AG04450 (cell line): ENCODE measurements around the gene GPR176. TPM values are rescaled to one million over a fixed set of nuclear protein-coding genes. Genes with fewer than 3 reads are reported as not detected.

ENCODE experiments used
- CTCF ChIA-PET: fragments of 300-600, 350-600 bp; formaldehyde crosslinking; extraction: SDS; loops from one replicate; lab custom pipeline; 2022; ENCODE audit warnings: antibody characterized with exemption, inconsistent platforms; lab: Charles Lee
- POLR2A ChIA-PET: fragments of 350-600 bp; formaldehyde crosslinking; extraction: SDS; loops from one replicate; lab custom pipeline; 2021; ENCODE audit warnings: antibody characterized with exemption, inconsistent platforms; lab: Yijun Ruan, JAX
- DNase-seq: peaks from one replicate; pipeline ENCODE4 v3.0.0-alpha.2; 2011; ENCODE audit warnings: low read depth, low spot score
- H3K27ac ChIP-seq: one replicate; pipeline ENCODE4 v1.5.1; 2012; ENCODE audit warnings: low read depth, low read length, control low read depth
- H3K27me3 ChIP-seq: one replicate; pipeline ENCODE4 v1.6.0; 2012; ENCODE audit warnings: low read length; ENCODE audit not compliant: control insufficient read depth, insufficient read depth
- H3K4me3 ChIP-seq: 2 replicates; pipeline ENCODE4 v1.5.1; 2011; ENCODE audit warnings: mild to moderate bottlenecking, low read depth, low read length, control low read depth
- H3K9me3 ChIP-seq: 2 replicates; pipeline ENCODE4 v1.5.1; 2012; ENCODE audit warnings: low read length; ENCODE audit not compliant: control insufficient read depth, insufficient read depth
- CTCF ChIP-seq: IDR thresholded peaks from 2 replicates; pipeline ENCODE4 v1.5.1; 2011; ENCODE audit warnings: low read depth, low read length, control low read depth, inconsistent platforms
- polyA plus RNA-seq: library from polyadenylated mRNA; depleted of rRNA; stranded (reverse); fragments of >200 nt; gene quantifications from 2 replicates; pipeline ENCODE4 v1.2.3, GENCODE V29; 2011

GPR176 gene
- polyA plus RNA-seq, 1 experiment, result 83.9 TPM

GRCh38 chr15:39789736-39790135 lies 130.3 kb downstream of the GPR176 start:
- CTCF ChIA-PET, result interaction anchor here (0.8 to 1.8 kb wide), 3 partner anchors 104 to 315 kb away, joined by 3 to 5 read pairs (median 3); no protein-coding TSS in a partner anchor
- no peak for DNase-seq
- Histone ChIP-seq H3K4me3 (no peak overlapping the region), H3K9me3 (no peaks in the 10 kb centered on the region), H3K27ac (peak overlapping the region; percentile 33), H3K27me3 (no peaks in the 10 kb centered on the region)
- POLR2A ChIA-PET, result interaction anchor here (0.6 to 1.4 kb wide), 4 partner anchors 41 to 216 kb away, joined by 3 read pairs; no protein-coding TSS in a partner anchor
- TF ChIP-seq CTCF, result no peak

DNA sequence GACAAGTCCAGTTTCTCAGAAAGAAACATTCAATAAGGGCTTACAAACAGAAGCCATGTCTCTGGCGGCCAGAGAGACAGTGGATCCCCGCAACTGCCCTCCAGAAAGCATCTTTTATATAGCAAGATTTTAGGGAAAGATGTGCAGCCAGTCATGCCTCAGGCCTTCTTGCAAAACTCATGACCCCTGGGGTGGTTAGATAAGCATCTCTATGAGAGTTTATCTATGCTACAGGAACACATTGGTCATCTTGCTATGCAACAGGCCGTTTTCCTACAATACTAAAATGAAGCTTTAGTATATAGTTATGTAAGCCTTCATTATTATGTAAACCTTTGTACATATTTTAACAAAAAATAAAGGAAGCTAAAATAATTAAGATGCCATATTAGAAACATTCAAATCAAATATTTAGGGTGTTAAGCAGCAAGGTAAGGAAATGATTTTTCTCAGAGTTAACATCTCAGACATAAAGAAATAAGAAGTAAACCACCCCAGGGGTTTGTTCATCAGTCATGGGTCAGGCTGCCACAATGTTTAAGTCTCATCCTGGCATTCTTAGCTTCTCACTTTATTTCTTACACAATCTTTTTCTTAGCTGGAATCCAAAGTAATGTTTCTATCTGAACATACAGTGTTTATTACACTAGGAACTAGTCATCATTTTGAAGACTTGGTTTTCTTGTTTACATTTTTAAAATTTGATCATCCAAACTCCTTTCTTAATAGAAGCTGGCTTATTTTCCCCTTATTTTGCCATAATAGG lies 131.1 kb downstream of the GPR176 start:
- Histone ChIP-seq H3K9me3 (no peaks in the 10 kb centered on the region), H3K4me3 (no peak overlapping the region), H3K27me3 (no peaks in the 10 kb centered on the region), H3K27ac (no peak overlapping the region)
- ChIA-PET POLR2A (interaction anchor here (0.6 to 1.4 kb wide), 6 partner anchors 29 to 217 kb away, joined by 3 to 4 read pairs (median 3); no protein-coding TSS in a partner anchor), CTCF (interaction anchor here (0.8 to 1.9 kb wide), 9 partner anchors 13 to 316 kb away, joined by 3 to 7 read pairs (median 3); no protein-coding TSS in a partner anchor)
- DNase-seq, result peak; percentile 43
- no peak for TF ChIP-seq CTCF

DNA sequence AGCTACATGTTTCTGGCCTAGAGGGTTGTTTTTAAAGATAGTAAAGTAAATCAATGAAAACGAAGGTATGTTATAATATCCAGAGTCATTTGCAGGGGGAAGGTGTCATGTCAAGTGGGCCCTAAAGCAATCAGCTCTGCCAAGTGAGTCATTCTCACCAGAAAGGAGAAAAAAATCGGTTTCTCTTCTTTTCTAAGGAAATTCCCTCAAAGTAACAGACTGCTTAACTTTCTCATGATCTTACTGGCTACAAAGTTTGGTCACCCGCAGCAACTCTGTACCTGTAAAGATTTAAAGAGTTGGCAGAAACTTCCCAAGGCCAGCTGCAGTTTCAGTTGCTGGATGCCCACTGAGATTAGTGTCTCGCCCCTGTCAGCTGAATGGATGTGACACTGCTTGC lies 132.0 kb downstream of the GPR176 start:
- H3K4me3 ChIP-seq, result no peak overlapping the region
- no peaks in the 10 kb centered on the region for H3K27me3 ChIP-seq
- ChIA-PET CTCF (interaction anchor here (0.5 to 1.9 kb wide), 8 partner anchors 14 to 237 kb away, joined by 3 to 11 read pairs (median 4); no protein-coding TSS in a partner anchor), POLR2A (interaction anchor here (0.7 to 1.4 kb wide), 4 partner anchors 42 to 146 kb away, joined by 3 to 4 read pairs (median 3); no protein-coding TSS in a partner anchor)
- DNase-seq, result no peak
- no peak for TF ChIP-seq CTCF
- no peak overlapping the region for H3K27ac ChIP-seq
- no peaks in the 10 kb centered on the region for H3K9me3 ChIP-seq

- no peak for TF ChIP-seq CTCF
- no peak overlapping the region for H3K27ac ChIP-seq
- H3K4me3 ChIP-seq, result no peak overlapping the region
- no peak for DNase-seq
- CTCF ChIA-PET, result interaction anchor here (0.5 to 1.9 kb wide), 10 partner anchors 30 to 321 kb away, joined by 3 to 11 read pairs (median 4); no protein-coding TSS in a partner anchor
- POLR2A ChIA-PET, result interaction anchor here (0.7 to 1.3 kb wide), 3 partner anchors 65 to 146 kb away, joined by 3 to 4 read pairs (median 3); no protein-coding TSS in a partner anchor
- H3K27me3 ChIP-seq, result no peaks in the 10 kb centered on the region
- H3K9me3 ChIP-seq, result no peaks in the 10 kb centered on the region
These were observed 132.6 kb downstream of the GPR176 start for GRCh38 chr15:39787479-39787878.
